ENCODE data around the gene CSTB. TPM values are rescaled to one million over a fixed set of nuclear protein-coding genes. Genes with fewer than 3 reads are reported as not detected.

The CSTB gene
- total and polyA plus RNA-seq, 2 donors (not counting 1 experiment from before 2014, with no cell fraction given) = 14.0 to 28.3 TPM

GRCh38 chr21:43741423-43742096 lies 34.5 kb downstream of the CSTB start:
- H3K4me1 ChIP-seq (ENCODE audit: control insufficient read depth in 2 of 2, insufficient read depth in 2 of 2, low read length in 2 of 2) = no peaks in the 10 kb centered on the region
- Mint-ChIP-seq H3K27me3 (no peaks in the 10 kb centered on the region), H3K4me3 (no peak overlapping the region), H3K4me1 (peaks cover 5% of the 10 kb centered on the region), H3K27ac (no peak overlapping the region), H3K9me3 (ENCODE audit: insufficient read depth) (no peaks in the 10 kb centered on the region)
- no peak overlapping the region for H3K9ac ChIP-seq (ENCODE audit: low read length)
- POLR2A ChIA-PET = interaction anchor here (0.6 to 1.1 kb wide), 2 partner anchors 13 to 50 kb away, joined by 3 to 4 read pairs; no protein-coding TSS in a partner anchor
- 77% methylated on average over 22 of the region's 28 CpGs for WGBS (ENCODE audit: insufficient coverage)
- CTCF ChIA-PET = no interaction called here
- no peak for DNase-seq
- no peak overlapping the region for H3K27ac ChIP-seq (ENCODE audit: low read length in 2 of 2)
- H4K20me1 ChIP-seq (ENCODE audit: control insufficient read depth, insufficient read depth, low read length, poor library complexity, severe bottlenecking) = peaks cover 29% of the 10 kb centered on the region
- no peak for ATAC-seq (ENCODE audit: low read depth)
- H3K4me3 ChIP-seq (ENCODE audit: control extremely low read depth in 1 of 5, extremely low read depth in 1 of 5, insufficient read depth in 1 of 5, low read depth in 2 of 5, low read length in 4 of 5) = no peak overlapping the region
- no peaks in the 10 kb centered on the region for H3K79me2 ChIP-seq (ENCODE audit: control insufficient read depth, insufficient read depth, low read length)
- TF ChIP-seq, protein P1, sequence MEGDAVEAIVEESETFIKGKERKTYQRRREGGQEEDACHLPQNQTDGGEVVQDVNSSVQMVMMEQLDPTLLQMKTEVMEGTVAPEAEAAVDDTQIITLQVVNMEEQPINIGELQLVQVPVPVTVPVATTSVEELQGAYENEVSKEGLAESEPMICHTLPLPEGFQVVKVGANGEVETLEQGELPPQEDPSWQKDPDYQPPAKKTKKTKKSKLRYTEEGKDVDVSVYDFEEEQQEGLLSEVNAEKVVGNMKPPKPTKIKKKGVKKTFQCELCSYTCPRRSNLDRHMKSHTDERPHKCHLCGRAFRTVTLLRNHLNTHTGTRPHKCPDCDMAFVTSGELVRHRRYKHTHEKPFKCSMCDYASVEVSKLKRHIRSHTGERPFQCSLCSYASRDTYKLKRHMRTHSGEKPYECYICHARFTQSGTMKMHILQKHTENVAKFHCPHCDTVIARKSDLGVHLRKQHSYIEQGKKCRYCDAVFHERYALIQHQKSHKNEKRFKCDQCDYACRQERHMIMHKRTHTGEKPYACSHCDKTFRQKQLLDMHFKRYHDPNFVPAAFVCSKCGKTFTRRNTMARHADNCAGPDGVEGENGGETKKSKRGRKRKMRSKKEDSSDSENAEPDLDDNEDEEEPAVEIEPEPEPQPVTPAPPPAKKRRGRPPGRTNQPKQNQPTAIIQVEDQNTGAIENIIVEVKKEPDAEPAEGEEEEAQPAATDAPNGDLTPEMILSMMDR (IDR thresholded peaks at IDR 0.05) = no peak
- no peak for TF ChIP-seq EZH2 (IDR thresholded peaks at IDR 0.05; ENCODE audit: borderline replicate concordance, insufficient read depth, low read depth, low read length, poor library complexity, severe bottlenecking)
- intact Hi-C loops (cut with micrococcal nuclease) = no loop called here
- H3K36me3 ChIP-seq (replicated peaks in 1 of 2; ENCODE audit: control extremely low read depth in 1 of 2, control insufficient read depth in 1 of 2, extremely low read depth in 1 of 2, insufficient read depth in 2 of 2, low read length in 1 of 2) = peaks cover 1 to 13% of the 10 kb centered on the region in 2 experiments
- no peak overlapping the region for H2AFZ ChIP-seq (ENCODE audit: insufficient read depth, low read depth, low read length, poor library complexity, severe bottlenecking)
- peaks cover 0 to 2% (median 0%) of the 10 kb centered on the region in 3 donors for H3K9me3 ChIP-seq (ENCODE audit: control extremely low read depth in 1 of 3, control insufficient read depth in 2 of 3, insufficient read depth in 1 of 3, low read length in 2 of 3)
- H3K27me3 ChIP-seq (replicated peaks in 1 of 4; ENCODE audit: control extremely low read depth in 1 of 4, control insufficient read depth in 3 of 4, insufficient read depth in 4 of 4, low read length in 3 of 4) = no peaks in the 10 kb centered on the region
- no peak overlapping the region for H3K4me2 ChIP-seq (replicated peaks; ENCODE audit: low read depth, low read length, poor library complexity, severe bottlenecking)

DNA sequence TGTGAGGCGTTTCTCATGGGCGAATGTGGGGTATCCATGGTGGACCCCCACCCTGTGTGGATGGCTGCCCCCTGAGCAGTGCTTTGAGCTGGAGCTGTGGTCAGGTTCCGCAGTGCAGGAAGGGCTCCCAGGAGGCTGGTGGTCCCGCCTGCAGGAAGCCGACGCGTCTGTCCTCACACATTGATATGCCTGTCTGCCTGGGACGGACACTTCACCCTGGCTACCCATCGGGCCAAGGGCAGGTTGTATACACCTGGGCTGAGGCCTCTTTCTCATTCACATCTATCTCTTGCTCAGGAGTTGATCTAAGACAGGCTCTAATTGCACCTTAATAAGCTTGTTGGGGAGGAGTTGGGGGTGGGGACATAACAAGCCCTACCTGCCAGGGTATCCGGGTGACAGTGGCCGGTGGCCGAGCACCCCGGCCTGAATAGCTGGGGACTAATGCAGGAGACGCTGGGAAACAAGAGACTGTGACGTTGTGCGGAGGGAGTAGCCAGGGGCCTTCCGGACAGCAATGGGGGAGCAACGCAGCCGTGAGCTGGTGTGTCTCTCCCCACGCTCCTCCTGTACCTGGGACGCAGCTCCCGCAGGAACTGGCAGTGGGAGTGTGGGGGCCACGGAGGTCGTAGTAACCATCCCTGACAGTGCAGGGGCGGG lies 35.5 kb downstream of the CSTB start:
- Mint-ChIP-seq H3K27me3 (no peaks in the 10 kb centered on the region), H3K4me3 (no peak overlapping the region), H3K4me1 (peaks cover 5% of the 10 kb centered on the region), H3K9me3 (ENCODE audit: insufficient read depth) (no peaks in the 10 kb centered on the region), H3K27ac (no peak overlapping the region)
- Histone ChIP-seq H3K9ac (ENCODE audit: low read length) (no peak overlapping the region), H3K4me2 (replicated peaks; ENCODE audit: low read depth, low read length, poor library complexity, severe bottlenecking) (no peak overlapping the region), H3K79me2 (ENCODE audit: control insufficient read depth, insufficient read depth, low read length) (no peaks in the 10 kb centered on the region), H3K27me3 (replicated peaks in 1 of 4; ENCODE audit: control extremely low read depth in 1 of 4, control insufficient read depth in 3 of 4, insufficient read depth in 4 of 4, low read length in 3 of 4) (no peaks in the 10 kb centered on the region), H4K20me1 (ENCODE audit: control insufficient read depth, insufficient read depth, low read length, poor library complexity, severe bottlenecking) (peaks cover 37% of the 10 kb centered on the region), H3K4me3 (ENCODE audit: control extremely low read depth in 1 of 5, extremely low read depth in 1 of 5, insufficient read depth in 1 of 5, low read depth in 2 of 5, low read length in 4 of 5) (no peak overlapping the region), H3K9me3 (ENCODE audit: control extremely low read depth in 1 of 3, control insufficient read depth in 2 of 3, insufficient read depth in 1 of 3, low read length in 2 of 3) (peaks cover 0 to 5% (median 0%) of the 10 kb centered on the region in 3 donors), H3K4me1 (ENCODE audit: control insufficient read depth in 2 of 2, insufficient read depth in 2 of 2, low read length in 2 of 2) (no peaks in the 10 kb centered on the region), H2AFZ (ENCODE audit: insufficient read depth, low read depth, low read length, poor library complexity, severe bottlenecking) (no peak overlapping the region), H3K27ac (ENCODE audit: low read length in 2 of 2) (no peak overlapping the region), H3K36me3 (replicated peaks in 1 of 2; ENCODE audit: control extremely low read depth in 1 of 2, control insufficient read depth in 1 of 2, extremely low read depth in 1 of 2, insufficient read depth in 2 of 2, low read length in 1 of 2) (peaks cover 1 to 10% of the 10 kb centered on the region in 2 experiments)
- 81% methylated on average over 18 of the region's 25 CpGs for WGBS (ENCODE audit: insufficient coverage)
- ChIA-PET CTCF (no interaction called here), POLR2A (no interaction called here)
- intact Hi-C loops (cut with micrococcal nuclease) = no loop called here
- DNase-seq = peak; percentile 66
- TF ChIP-seq, protein P1 (IDR thresholded peaks at IDR 0.05) = no peak
- no peak for TF ChIP-seq EZH2 (IDR thresholded peaks at IDR 0.05; ENCODE audit: borderline replicate concordance, insufficient read depth, low read depth, low read length, poor library complexity, severe bottlenecking)
- ATAC-seq (ENCODE audit: low read depth) = no peak

Measured in B cell (primary cell).